Inferior parietal cortex (tissue), 1 donor: ENCODE measurements around the gene SIRT5.

Source experiments
- DNase-seq: peaks from one replicate; pipeline ENCODE4 v3.0.0-alpha.2; 2016; ENCODE audit errors: extremely low spot score

Gene SIRT5

DNA sequence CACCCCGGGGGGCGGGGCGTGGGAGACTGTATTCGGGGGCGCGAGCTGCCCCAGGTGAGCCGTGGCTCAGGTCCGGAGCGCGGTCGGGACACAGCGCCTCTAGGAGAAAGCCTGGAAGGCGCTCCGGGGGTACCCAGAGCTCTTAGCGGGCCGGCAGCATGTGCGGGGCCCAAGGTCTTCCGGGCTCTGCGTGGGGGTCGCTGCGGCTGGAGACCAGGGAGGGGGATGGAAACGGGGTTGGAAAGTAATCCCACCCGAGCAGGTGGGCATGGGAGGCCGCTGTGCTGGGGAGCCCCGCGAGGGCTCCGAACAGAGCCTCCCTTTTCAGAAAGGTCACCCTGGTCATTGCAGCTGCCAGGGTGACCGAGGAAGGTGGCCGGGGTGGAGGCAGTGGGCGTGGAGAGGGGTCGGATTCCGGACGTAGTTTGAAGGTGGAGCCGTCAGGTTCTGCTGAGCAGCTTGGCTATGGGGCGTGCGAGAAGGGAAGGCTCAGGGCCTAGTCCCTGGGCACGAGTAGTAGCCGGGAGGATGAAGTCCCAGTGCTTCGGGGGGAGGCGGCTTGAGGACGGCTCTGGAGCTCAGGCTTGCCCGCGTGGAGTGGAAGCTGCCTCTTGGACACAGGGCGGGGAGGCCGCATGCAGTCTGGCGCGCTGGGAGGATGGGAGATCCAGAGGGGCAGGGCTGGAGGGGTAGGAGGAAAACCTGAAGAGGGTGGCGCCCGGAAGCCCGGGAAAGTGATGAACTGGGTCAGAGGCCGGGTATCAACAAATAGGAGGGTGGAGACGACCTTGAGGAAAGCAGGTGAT lies at the start of gene SIRT5:
SIRT5 (plus strand) TSS at position 31 of the 806 bp plus-strand sequence. CDS start 9,510 bp downstream, outside the sequence.
- DNase-seq = peak; percentile 76

DNA sequence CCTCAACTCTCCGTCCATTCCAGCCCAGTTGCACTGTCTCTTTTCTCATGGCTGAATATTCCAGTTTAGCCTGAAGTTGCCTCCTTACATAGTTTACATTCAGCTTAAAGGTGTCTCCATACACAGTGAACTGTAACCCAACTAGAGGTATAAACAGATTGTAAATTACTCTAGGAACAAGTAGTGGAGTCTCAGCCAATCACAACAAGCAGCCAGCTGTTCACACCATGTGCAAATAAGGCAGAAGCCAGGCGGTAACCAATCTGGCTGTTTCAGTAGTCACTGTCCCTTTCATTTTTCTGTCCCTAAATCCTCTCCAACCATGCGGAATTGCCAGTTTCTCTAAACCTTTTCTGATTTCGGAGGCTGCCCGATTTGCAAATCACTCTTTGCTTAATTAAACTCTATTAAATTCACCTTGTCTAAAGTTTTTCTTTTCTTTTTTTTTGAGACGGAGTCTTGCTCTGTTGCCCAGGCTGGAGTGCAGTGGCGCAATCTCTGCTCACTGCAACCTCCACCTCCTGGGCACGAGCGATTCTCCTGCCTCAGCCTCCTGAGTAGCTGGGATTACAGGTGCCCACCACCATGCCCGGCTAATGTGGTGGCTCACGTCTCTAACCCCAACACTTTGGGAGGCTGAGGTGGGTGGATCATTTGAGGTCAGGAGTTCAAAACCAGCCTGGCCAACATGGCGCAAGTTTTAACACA lies 49.4 kb upstream of the SIRT5 start:
- DNase-seq = no peak

DNA sequence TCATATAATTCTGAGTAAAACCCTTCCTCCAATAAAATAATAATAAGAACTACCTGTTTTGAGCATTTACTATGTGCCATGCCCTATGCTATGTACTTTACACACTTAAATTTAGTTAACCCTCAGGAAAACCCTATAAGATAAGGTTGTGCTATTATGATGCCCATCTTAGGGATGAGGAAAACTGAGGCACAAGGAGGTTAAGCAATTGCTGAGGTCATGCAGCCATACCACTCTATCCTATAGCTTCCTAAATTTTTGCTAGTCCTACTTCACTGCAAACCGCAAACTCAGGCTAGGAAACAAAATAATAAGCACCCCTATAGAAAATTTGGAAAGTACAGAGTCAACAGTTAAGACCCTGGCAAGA lies 48.1 kb upstream of the SIRT5 start:
- DNase-seq = no peak

DNA sequence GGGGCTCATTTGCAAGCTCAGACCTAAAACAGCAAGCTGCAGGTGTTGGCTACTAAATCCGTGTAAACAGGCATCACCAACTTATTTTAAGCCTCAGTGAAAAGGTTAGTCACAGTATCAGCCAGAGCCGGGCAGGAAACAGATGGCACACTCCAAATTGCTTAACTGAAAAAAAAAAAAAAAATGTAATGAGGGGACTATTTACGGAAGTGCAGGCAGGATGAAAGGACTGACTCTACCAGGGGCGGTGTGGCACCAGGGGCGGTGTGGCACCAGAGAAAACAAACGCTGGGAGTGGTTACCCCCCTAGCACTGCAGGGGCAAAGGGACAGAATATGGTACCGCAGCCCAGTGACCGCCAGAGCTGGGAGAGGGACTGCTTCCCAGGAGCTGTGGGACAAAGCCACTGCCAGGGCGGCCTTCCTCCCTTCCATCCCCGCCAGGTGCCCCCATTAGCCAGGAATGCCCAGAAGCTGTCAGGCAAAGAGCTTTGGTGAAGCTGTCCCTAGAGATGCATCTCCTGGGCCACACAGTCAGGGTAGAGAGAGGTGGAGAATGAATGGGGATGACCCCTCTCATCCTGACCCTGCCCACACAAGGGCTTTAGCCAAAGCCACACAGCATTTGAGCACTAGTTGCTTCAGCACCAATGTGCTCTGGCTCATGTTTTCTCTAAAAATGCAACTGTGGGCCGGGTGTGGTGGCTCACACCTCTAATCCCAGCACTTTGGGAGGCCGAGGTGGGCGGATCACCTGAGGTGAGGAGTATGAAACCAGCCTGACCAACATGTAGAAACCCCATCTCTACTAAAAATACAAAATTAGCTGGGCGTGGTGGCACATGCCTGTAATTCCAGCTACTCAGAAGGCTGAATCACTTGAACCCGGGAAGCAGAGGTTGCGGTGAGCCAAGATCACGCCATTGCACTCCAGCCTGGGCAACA lies 47.4 kb upstream of the SIRT5 start:
- no peak for DNase-seq

DNA sequence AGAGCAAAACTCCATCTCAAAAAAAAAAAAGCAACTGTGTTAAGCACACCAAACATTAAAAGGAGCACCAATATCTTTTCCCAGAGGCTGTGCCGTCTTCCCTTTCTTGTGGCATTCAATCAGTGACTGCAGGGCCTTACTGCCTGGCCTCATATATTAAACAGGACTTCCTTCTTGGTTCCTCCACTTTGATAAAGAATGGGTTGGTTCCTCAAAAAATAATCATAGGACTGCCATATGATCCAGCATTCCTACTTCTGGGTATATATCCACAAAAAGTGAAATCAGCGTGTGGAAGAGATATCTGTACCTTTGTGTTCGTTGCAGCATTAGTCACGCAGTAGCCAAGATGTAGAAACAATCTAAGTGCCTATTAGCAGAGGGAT lies 46.7 kb upstream of the SIRT5 start:
- DNase-seq = no peak

DNA sequence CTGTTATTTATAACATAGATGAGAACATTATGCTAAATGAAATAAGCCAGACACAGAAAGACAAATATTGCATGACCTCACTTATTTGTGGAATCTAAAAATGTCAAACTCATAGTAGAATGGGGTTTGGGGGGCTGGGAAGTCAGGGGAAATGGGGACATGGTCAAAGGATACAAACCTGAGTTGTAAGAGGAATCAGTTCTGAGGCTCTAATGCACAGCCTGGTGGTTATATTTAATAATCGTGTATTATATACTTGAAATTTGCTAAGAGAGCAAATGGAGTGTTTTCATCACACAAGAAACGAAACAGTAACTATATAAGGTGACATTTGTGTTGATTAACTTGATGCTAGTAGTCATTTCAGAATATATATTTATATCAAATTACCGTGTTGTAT lies 46.2 kb upstream of the SIRT5 start:
- DNase-seq = no peak

DNA sequence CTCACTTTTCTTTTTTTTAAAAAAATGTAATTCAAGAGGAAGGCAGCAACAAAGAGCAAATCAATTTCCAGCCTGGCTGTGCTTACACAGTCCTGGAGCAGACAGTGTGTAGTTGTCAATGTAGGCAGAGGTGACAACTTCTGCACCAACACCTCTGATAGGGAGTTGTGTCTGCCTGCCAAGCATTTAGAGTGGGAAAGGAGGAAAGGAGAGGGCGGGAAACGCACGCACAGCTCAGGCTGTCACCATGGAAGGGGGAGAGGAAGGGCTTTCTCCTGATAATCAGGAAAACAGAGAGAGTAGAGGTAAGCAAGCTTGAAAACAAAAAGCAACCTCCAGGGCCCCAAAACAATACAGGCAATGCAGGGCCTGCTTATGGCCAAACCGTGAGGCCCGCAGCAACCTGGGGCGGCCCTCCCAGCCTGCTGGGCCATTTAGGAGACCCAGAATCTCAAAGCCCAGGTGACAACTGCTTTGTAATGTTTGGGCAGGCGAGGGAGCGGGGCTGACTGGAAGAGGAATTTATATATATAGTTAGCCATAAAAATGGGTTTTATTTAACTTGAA lies 45.5 kb upstream of the SIRT5 start:
- DNase-seq = peak; percentile 27

DNA sequence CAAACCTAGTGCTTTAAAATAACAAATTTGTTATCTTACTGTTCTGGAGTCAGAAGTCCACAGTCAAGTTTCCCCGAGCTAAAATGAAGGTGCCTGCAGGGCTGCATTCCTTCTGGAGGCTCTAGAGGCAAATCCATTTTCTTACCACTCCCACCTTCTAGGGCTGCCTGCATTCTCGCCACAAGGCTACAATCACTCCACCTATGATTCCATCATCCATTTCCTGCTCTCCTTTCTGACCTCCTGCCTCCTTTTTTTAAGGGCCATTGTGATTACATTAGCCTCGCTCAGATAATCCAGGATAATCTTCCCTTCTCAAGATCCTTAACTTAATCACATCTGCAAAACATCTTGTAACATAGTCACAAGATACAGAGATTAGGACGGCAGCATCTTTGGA lies 42.4 kb upstream of the SIRT5 start:
- DNase-seq = no peak

DNA sequence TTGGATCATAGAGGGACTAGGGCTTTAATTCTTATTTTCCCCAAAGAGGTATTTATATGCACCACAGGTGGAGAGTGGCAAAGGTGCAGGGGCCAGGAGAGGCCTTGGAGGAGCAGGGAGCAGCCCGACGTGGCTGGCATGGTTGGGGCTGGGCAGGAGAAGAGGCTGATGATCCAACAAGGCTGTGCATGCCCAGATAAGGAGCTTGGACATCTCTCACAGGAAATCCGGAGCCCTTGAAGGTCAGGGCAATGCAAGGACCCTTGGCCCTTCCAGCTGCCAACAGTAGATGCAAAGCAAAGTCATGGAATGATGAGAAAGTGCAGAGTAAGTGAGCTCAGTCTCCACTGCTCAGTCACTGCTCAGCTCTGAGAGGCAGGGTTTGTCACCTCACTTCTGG lies 39.9 kb upstream of the SIRT5 start:
- no peak for DNase-seq

DNA sequence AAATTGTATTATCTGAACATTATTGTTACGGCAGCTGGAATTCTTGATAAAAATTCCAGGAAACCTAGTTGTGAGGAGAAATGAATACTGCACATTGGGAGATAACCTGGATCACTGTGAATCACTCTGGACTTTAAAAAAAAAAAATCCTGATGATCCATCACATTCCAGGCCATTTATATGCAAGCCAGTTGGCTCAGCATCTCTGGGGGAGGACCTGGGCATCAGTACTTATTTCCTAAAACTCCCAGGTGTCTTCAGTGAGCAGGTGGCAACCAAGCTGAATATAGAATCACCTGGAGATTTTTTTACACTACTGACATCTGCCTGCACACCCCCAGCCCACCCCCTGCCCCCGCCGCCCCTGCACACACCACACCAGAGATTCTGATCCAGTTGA lies 39.1 kb upstream of the SIRT5 start:
- DNase-seq = no peak

DNA sequence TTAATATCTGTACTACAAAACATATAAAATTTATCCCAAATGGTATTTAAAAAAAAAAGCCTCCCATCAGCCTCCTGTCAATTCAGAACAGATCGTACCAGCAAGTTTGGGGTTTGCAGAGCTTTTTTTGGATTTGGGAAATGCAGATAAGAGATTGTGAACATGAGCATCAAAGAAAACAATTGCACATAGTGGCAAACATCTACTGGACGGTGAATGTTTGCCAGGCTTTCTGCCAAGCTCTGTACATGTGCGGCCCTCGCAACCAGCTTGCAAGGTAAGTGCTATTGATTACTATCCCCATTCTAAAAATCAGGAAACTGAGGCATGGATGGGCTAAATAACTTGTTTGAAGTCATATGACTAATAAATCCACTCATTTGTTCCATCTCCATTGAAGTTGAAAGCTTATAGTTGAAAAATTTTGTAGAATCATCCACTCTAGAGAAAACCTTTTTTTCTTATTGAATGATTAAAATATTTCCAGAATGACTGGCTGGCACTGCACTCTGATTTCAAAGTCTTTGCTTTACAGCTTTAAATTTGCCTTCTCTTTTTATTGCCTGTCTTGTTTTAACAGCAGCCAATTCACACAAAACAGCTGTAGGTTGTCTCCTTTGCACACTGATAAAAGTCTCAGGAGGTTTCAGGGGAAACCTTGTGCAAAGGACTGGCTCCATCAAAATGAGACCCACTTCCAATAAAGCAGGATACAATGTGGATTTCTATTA lies 37.4 kb upstream of the SIRT5 start:
- no peak for DNase-seq

DNA sequence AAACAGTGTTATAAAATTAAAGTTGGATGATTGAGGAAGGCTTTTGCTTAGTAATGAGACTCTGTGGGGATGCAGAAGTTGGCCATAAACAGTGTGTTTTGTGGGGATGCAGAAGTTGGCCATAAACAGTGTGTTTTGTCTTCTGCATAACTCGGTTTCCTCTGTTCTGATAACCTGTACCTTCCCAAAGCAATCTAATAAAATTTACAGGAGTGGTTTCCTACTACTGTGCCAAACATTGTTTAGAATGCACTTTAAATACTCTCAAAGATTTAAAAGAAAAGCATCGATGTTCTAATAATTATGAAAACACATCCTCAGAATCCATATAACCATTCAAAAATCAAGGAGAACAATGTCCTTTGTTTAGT lies 36.9 kb upstream of the SIRT5 start:
- DNase-seq = no peak

DNA sequence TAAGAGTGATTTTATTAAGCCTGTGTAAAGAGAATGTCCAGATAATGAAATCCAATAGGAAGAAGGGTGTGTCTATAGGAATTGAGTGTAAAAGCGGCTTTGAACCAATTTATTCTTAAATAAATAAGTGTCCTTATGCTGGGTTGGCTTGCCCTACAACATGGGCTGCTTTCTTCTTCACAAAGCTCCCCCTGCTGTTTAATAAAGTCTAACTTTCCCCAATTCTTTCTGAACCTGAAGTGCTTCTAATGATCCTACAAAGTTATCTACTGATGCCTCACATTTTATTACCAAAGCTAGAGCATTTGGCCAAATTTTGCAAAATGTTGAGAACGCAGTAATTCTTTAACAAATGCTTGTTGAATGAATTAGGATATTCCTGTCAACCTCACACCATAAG lies 36.3 kb upstream of the SIRT5 start:
- peak; percentile 70 for DNase-seq

DNA sequence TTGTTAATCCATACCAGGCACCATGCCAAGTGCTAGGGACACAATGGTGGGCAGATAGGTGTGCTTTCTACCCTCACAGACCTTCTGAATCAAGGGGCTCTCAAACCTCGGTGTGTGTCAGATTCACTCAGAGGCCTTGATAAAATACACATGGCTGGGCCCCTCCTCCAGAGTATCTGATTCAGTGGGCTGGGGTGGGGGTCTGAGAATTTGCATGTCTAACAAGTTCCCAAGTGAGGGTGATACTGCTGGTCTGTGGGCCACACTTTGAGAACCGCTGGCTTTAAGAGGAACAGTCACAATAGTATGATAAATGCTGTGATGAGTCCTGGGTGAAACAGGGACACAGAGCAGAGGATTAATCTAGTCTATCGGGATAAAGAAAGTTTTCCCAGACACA lies 35.8 kb upstream of the SIRT5 start:
- no peak for DNase-seq

DNA sequence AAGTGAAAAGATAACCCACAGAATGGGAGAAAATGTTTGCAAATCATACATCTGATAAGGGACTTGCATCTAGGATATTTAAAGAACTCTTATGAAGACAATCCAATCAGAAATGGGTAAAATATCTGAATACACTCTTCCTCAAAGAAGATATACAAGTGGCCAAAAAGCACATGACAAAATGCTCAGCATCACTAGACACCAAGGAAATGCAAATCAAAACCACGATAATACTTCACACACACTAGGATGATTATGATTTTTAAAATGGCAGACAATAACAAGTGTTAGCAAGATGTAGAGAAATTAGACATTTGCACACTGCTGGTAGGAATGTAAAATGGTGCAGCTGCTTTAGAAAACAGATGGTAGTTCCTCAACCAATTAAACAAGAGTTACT lies 34.8 kb upstream of the SIRT5 start:
- DNase-seq = no peak

DNA sequence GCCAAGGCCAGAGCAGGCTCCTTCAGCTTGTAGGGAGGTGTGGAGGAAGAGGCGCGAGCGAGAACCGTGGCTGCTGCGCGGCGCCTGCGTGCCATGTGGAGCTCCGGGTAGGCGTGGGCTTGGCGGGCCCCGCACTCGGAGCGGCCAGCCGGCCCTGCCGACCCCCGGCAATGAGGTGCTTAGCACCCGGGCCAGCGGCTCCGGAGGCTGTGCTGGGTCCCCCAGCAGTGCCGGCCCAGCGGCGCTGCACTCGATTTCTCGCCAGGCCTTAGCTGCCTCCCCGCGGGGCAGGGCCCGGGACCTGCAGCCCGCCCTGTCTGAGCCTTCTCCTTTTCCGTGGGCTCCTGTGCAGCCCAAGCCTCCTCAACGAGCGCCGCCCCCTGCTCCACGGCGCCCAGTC lies 32.9 kb upstream of the SIRT5 start:
- no peak for DNase-seq

DNA sequence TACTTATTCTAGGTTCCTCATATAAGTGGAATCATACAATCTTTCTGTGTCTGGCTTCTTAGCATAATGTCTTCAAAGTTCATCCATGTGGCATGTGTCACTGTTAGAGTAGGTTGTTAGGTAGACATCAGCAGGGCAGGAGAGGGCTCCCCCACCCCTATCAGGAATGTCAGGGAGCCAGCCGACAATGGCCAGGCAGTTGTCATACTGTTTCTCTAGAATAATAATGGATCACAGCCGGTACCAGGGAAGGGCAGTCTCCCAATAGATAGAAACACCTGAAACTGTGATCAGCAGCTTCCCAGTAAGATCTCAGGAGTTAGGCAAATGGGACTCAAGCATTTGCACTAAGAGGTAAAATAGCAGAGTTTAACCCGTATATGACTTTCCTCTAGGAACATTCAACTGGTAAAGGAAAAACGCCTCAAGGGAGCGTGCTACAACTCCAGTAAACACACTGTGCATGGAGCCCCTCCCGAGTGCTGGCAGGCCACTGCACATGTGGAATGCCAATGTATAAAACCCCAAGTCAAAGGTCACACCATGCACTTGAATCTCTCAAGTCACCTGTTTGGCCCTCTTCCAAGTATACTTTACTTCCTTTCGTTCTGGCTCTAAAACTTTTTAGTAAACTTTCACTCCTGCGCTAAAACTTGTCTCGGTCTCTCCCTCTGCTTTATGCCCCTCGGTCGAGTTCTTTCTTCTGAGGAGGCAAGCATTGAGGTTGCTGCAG lies 29.8 kb upstream of the SIRT5 start:
- DNase-seq = no peak

DNA sequence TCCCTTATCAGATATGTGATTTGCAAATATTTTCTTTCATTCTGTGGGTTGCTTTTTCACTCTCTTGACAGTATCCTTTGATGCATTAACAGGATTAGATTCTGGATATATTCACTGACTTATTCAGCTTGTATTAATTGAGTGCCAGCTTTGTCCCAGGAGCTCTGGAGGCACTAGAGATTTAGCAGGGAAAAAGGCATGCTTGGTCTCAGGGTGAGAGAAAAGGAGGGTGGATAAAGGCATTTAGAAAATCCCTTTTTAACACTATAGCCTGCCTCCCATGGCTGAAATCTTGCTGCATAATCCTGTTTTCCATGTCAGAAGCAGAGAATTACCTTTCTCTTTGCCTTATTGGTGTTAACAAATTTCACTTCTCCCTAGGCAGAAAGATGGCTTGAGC lies 28.5 kb upstream of the SIRT5 start:
- no peak for DNase-seq

DNA sequence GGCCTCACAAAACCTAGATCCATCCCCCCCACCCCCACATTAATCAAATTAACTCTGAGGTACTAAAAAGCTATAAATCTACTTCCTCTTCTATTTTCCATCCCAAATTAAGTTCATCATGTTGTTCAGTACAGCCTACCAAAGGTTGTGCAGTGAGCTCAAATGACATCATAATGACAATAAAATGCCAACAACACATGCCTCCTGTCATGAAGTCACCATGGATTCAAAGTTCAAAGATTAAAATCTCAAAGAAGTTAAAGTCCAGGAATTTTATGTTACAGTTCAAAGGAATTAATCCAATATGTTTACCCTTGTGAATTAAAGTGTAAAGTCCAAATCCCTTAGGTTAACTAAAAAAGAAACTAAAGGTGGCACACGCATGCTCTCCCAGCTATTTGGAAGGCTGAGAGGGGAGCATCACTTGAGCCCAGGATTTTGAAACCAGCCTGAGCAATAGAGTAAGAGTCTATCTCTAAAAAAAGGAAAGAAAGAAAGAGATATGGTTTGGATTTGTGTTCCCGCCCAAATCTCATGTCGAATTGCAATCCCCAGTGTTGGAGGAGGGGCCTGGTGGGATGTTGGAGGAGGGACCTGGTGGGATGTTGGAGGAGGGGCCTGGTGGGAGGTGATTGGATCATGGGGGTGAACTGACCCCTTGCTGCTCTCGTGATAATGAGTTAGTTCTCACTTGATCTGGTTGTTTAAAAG lies 25.7 kb upstream of the SIRT5 start:
- DNase-seq = no peak

DNA sequence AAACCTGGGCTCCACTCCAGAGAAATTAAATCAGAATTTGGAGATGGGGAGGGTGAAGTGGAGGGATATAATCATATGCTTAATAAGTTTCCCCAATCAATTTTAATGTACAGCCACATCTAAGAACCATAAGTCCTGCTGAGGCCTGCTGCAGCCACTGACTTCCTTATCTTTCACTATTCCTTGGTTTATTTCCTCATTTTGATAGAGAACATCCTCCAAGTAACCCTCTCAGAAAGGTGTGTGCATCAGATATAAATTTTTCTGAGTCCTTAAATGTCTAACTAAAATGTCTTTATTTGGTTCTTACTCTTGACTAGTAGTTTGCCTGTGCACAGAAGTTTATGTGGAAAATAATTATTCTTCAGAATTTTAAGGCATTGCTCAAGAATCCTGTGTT lies 23.7 kb upstream of the SIRT5 start:
- DNase-seq = no peak
